Measurements from ENCODE around the gene FPGS.

Gene FPGS

DNA sequence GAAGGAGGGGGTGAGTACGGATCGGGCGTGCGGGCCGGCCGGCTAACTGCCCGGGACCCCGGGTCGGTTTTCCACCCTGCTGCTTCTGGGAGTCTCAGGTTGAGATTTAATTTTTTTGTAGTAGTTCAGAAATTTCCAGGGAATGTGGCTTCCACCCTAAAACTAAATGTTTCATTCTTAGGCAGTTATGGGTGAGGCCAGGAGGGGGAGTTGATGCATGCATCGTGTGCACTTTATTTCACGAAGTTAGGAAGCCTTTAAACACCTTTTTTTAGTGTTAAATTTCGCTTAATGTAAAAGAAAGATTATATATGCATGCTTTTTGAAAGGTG is 15.9 kb upstream of the FPGS start:
- in situ Hi-C loops (cut with MboI; ENCODE audit: low sequenced_read_pairs), result no loop called here

DNA sequence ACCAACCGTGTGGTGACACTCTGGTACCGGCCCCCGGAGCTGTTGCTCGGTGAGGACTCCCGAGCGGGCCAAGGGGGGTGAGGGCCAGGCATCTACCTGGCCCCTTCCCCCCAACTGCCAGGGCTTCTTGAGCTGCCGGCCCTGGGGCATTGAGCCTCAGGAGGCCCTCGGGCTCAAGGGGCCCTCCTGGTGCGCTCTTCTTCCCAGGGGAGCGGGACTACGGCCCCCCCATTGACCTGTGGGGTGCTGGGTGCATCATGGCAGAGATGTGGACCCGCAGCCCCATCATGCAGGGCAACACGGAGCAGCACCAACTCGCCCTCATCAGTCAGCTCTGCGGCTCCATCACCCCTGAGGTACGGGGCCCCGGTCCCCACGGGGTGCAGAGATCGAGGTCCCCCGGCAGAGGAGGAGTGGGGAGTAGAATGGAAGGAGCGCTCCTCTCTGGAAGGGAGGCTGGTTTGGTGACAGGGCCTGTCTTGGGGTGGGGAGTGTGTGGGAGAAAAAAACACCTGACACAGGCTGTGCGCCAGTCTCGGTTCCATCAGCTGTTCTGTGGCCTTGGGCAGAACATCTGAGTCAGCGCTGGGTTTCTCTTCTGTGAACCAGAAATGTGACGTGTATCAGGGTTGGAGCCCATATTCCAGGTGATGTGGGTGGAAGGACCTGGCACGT is 14.2 kb upstream of the FPGS start:
- in situ Hi-C loops (cut with MboI; ENCODE audit: low sequenced_read_pairs), result no loop called here

DNA sequence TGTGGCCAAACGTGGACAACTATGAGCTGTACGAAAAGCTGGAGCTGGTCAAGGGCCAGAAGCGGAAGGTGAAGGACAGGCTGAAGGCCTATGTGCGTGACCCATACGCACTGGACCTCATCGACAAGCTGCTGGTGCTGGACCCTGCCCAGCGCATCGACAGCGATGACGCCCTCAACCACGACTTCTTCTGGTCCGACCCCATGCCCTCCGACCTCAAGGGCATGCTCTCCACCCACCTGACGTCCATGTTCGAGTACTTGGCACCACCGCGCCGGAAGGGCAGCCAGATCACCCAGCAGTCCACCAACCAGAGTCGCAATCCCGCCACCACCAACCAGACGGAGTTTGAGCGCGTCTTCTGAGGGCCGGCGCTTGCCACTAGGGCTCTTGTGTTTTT is 13.5 kb upstream of the FPGS start:
- in situ Hi-C loops (cut with MboI; ENCODE audit: low sequenced_read_pairs), result no loop called here

GRCh38 chr9:127790094-127790855 is 12.4 kb upstream of the FPGS start:
- in situ Hi-C loops (cut with MboI; ENCODE audit: low sequenced_read_pairs), result no loop called here

GRCh38 chr9:127791085-127791484 is 11.6 kb upstream of the FPGS start:
- in situ Hi-C loops (cut with MboI; ENCODE audit: low sequenced_read_pairs), result no loop called here

DNA sequence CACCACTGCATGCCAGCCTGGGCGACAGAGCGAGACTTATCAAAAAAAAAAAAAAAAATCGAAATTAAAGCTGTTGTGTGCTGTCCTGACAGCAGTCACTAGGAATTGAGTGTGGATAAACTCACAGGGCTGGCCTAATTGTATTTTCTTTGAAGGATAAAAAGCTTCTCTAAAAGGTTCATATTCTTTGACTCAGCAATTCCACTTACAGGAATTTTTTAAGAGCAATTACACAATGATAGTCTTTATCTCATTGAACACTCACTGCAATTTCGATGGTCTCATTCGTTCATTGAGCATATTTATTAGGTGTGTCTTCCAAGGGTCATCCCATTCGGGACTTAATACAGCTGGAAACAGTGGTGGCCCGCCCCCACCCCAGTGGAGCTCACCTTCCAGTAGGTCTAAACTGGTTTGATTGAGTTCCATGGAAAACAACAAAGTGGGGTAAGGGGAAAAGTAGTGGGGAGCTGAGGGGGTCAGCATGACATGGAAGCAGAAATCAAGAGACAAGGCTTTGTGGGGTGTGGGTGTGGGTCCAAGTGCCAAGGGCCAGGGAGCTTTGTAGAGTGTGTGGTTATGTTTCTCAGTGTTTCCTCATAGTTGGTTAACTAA is 10.2 kb upstream of the FPGS start:
- in situ Hi-C loops (cut with MboI; ENCODE audit: low sequenced_read_pairs), result no loop called here

GRCh38 chr9:127793093-127793708 is 9.5 kb upstream of the FPGS start:
- in situ Hi-C loops (cut with MboI; ENCODE audit: low sequenced_read_pairs), result no loop called here

DNA sequence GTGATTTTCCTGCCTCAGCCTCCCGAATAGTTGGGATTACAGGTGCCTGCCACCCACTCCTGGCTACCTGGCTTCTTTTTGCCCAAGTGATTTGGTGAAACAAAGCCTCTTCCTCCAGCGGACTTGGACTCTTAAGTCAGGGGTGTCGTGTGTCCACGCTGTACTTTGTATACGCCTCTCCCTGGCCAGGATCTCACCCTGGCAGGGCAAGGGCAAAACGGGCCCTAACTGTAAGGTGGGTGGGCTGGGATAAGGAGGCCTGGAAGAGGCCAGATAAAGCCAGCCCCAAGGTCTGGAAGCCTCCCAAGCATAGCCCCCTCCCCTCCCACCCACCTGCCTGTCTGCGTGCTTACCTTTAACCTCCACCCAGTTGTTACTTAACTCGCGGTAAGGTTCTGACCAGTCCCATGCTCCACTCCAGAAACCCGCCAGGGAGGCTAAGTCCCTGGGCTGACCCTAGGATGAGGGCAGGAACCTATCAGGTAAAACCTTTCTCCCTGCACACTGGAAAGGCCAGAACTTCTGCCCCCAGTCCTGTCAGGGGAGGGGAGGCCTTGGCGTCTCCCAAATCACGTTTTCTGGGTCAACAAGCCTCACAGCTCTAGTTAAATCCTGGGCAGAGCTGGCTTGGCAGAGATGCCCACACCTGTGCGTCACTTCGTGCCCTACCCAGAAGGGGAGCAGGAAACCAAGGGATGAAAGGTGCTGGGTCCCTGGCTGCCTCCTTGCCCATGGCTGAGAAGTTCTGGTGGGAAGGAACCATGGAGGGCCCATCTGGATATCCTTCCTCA is 8.5 kb upstream of the FPGS start:
- in situ Hi-C loops (cut with MboI; ENCODE audit: low sequenced_read_pairs), result no loop called here

GRCh38 chr9:127796225-127796813 is 6.4 kb upstream of the FPGS start:
- in situ Hi-C loops (cut with MboI; ENCODE audit: low sequenced_read_pairs), result no loop called here

GRCh38 chr9:127796852-127797370 is 5.8 kb upstream of the FPGS start:
- in situ Hi-C loops (cut with MboI; ENCODE audit: low sequenced_read_pairs), result no loop called here

- in situ Hi-C loops (cut with MboI; ENCODE audit: low sequenced_read_pairs), result no loop called here
Observed at GRCh38 chr9:127801955-127802575, 617 bp upstream of the FPGS start.

- in situ Hi-C loops (cut with MboI; ENCODE audit: low sequenced_read_pairs), result no loop called here
Observed at GRCh38 chr9:127803507-127804352, 1.0 kb downstream of the FPGS start.

- in situ Hi-C loops (cut with MboI; ENCODE audit: low sequenced_read_pairs), result no loop called here
Observed at GRCh38 chr9:127805620-127806019, 2.9 kb downstream of the FPGS start.

DNA sequence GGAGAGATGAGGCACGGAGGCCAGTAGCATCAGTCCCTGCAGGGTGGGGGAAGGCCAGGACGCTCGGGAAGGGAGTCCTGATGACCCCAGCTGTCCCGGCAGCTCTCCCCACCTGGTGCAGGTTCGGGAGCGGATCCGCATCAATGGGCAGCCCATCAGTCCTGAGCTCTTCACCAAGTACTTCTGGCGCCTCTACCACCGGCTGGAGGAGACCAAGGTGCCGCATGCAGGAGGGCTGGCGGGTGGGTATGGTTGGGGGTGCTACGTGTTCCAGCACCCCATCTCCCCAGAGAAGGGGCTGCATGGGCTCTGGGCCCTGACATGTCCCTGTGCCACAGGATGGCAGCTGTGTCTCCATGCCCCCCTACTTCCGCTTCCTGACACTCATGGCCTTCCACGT is 4.2 kb downstream of the FPGS start:
- in situ Hi-C loops (cut with MboI; ENCODE audit: low sequenced_read_pairs), result no loop called here

- in situ Hi-C loops (cut with MboI; ENCODE audit: low sequenced_read_pairs), result no loop called here
Observed at GRCh38 chr9:127808347-127809001, 5.8 kb downstream of the FPGS start.

GRCh38 chr9:127809002-127809539 is 6.4 kb downstream of the FPGS start:
- in situ Hi-C loops (cut with MboI; ENCODE audit: low sequenced_read_pairs), result no loop called here

DNA sequence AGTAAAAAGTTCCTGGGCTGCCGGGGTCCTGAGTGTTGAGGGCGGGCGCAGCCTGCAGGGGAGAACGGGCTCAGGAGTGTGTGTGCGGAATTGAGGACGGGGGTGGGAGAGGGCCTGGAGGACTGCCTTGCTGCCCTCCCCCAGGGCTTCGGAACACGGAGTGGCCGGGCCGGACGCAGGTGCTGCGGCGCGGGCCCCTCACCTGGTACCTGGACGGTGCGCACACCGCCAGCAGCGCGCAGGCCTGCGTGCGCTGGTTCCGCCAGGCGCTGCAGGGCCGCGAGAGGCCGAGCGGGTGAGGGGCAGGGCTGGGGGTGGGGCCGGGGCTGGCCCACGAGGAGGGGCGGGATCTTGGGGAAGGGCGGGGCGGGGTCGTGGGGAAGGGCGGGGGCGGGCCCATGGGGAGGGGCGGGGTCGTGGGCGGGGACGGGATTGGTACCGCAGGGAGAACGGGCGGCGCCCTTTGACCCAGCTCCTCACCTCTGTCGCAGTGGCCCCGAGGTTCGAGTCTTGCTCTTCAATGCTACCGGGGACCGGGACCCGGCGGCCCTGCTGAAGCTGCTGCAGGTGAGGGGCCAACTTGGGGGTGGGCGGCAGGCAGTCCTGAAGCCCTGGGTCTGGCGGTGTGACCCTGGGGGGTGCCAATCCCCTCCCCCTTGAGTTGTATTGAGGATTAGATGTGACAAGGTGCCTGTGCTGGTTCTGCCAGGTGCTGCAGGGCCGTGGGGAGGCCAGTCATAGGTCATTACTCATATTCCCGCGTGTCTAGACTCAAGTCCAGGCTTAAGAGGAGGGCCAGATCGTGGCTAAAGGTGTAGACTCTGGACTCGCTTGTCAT is 7.1 kb downstream of the FPGS start:
- in situ Hi-C loops (cut with MboI; ENCODE audit: low sequenced_read_pairs), result no loop called here

Measured in HL-60/S4 treated with retinoic acid at 250 ng/mL for 4 days and 3 days (cell line).